Measurements from ENCODE around the gene IL22RA1. TPM values are rescaled to one million over a fixed set of nuclear protein-coding genes. Genes with fewer than 3 reads are reported as not detected.

Gene IL22RA1
- total RNA-seq, 4 donors from 2014 or later = 16.6 to 36.4 (median 27.8) TPM

- H3K27ac ChIP-seq = no peak overlapping the region
- H3K9me3 ChIP-seq = no peaks in the 10 kb centered on the region
- DNase-seq (ENCODE audit: low spot score in 2 of 2) = no peak
- TF ChIP-seq EP300 (IDR thresholded peaks at IDR 0.05) (no peak), POLR2AphosphoS5 (IDR thresholded peaks at IDR 0.05) (no peak), CTCF (IDR thresholded peaks at IDR 0.05) (no peak)
- no peaks in the 10 kb centered on the region for H3K36me3 ChIP-seq
- peaks cover 34% of the 10 kb centered on the region for H3K4me1 ChIP-seq
- no peak overlapping the region for H3K4me3 ChIP-seq
- H3K27me3 ChIP-seq = no peaks in the 10 kb centered on the region
- WGBS = 59% methylated on average over 7 of the region's 8 CpGs
Observed at GRCh38 chr1:24102961-24103360, 40.0 kb downstream of the IL22RA1 start.

DNA sequence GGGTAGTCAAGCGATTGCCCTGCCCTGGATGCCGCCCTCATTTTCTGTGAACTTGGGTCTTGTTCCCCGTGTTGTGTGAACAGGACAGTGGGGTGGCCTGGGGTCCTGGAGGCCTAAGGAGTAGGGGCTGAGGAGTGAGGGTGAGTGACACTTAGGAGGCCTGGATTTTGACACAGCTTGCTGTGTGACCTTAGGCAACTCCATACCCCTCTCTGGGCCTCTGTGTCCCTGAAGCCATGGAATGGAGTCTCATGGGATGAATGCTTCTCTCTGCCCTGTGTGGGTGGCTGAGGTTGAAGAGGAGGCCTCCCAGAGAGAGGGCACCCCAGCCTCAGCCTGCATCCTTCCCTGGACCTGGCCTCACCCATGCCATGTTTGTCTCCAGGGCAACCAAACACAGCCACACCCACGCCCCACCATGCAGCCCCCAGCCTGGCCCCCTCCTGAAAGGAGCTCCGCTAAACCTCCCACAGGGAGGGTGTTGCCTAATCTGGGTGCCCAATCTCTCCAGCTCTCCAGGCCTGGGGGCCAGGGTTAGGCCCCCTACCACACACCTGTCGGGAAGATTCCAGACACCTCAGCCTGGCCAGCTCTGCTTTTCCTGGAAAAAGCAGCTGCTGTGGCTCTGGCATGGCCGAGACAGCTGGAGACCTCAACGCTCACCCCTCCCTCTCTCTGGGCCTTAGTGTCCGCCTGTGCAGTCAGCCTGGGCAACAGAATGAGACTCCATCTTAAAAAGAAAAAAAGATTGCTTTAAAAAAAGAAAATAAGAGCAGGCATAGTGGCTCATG, 40.9 kb downstream of the IL22RA1 start:
- no peak for DNase-seq (ENCODE audit: low spot score in 2 of 2)
- TF ChIP-seq POLR2A (IDR thresholded peaks at IDR 0.05) (no peak), CTCF (IDR thresholded peaks at IDR 0.05) (no peak), EP300 (IDR thresholded peaks at IDR 0.05) (no peak), POLR2AphosphoS5 (IDR thresholded peaks at IDR 0.05) (no peak)
- Histone ChIP-seq H3K27me3 (no peaks in the 10 kb centered on the region), H3K27ac (no peak overlapping the region), H3K36me3 (no peaks in the 10 kb centered on the region), H3K9me3 (no peaks in the 10 kb centered on the region), H3K4me1 (peaks cover 29% of the 10 kb centered on the region), H3K4me3 (no peak overlapping the region)
- WGBS = 66% methylated on average over 6 of the region's 9 CpGs

- no peak overlapping the region for H3K4me3 ChIP-seq
- H3K27ac ChIP-seq = no peak overlapping the region
- no peaks in the 10 kb centered on the region for H3K27me3 ChIP-seq
- no peaks in the 10 kb centered on the region for H3K9me3 ChIP-seq
- WGBS = 81% methylated on average over 13 of the region's 13 CpGs
- no peaks in the 10 kb centered on the region for H3K36me3 ChIP-seq
- no peak for DNase-seq (ENCODE audit: low spot score in 2 of 2)
- TF ChIP-seq EP300 (IDR thresholded peaks at IDR 0.05) = no peak
- TF ChIP-seq POLR2A (IDR thresholded peaks at IDR 0.05) = no peak
- no peak for TF ChIP-seq CTCF (IDR thresholded peaks at IDR 0.05)
- no peak for TF ChIP-seq POLR2AphosphoS5 (IDR thresholded peaks at IDR 0.05)
- peaks cover 29% of the 10 kb centered on the region for H3K4me1 ChIP-seq
Observed at GRCh38 chr1:24100945-24101737, 41.8 kb downstream of the IL22RA1 start.

- Histone ChIP-seq H3K36me3 (no peaks in the 10 kb centered on the region), H3K4me1 (peaks cover 15% of the 10 kb centered on the region), H3K4me3 (no peak overlapping the region), H3K9me3 (no peaks in the 10 kb centered on the region), H3K27me3 (no peaks in the 10 kb centered on the region), H3K27ac (no peak overlapping the region)
- 72% methylated on average over 9 of the region's 12 CpGs for WGBS
- no peak for DNase-seq (ENCODE audit: low spot score in 2 of 2)
- TF ChIP-seq CTCF (IDR thresholded peaks at IDR 0.05) (no peak), POLR2AphosphoS5 (IDR thresholded peaks at IDR 0.05) (no peak), EP300 (IDR thresholded peaks at IDR 0.05) (no peak), POLR2A (IDR thresholded peaks at IDR 0.05) (no peak)
Observed at GRCh38 chr1:24098943-24099638, 43.8 kb downstream of the IL22RA1 start.

- peaks cover 11% of the 10 kb centered on the region for H3K4me1 ChIP-seq
- WGBS = 85% methylated on average over 5 of the region's 5 CpGs
Observed at GRCh38 chr1:24098102-24098501, 44.8 kb downstream of the IL22RA1 start.

More at GRCh38 chr1:24098102-24098501, 44.8 kb downstream of the IL22RA1 start:
- Histone ChIP-seq H3K9me3 (no peaks in the 10 kb centered on the region), H3K27ac (no peak overlapping the region), H3K4me3 (no peak overlapping the region), H3K36me3 (no peaks in the 10 kb centered on the region), H3K27me3 (no peaks in the 10 kb centered on the region)
- TF ChIP-seq EP300 (IDR thresholded peaks at IDR 0.05) (no peak), POLR2A (IDR thresholded peaks at IDR 0.05) (no peak), POLR2AphosphoS5 (IDR thresholded peaks at IDR 0.05) (no peak), CTCF (IDR thresholded peaks at IDR 0.05) (no peak)
- no peak for DNase-seq (ENCODE audit: low spot score in 2 of 2)
